ENCODE measurements around the gene PLLP. TPM values are rescaled to one million over a fixed set of nuclear protein-coding genes. Genes with fewer than 3 reads are reported as not detected.
"Not testable (repeated sequence)": the region's sequence is repeated elsewhere in the genome, so short reads cannot be mapped to it uniquely, and the experiment has no call there.

PLLP gene
- total and polyA plus RNA-seq, 12 donors, result 1.0 to 10.0 (median 2.7) TPM

DNA sequence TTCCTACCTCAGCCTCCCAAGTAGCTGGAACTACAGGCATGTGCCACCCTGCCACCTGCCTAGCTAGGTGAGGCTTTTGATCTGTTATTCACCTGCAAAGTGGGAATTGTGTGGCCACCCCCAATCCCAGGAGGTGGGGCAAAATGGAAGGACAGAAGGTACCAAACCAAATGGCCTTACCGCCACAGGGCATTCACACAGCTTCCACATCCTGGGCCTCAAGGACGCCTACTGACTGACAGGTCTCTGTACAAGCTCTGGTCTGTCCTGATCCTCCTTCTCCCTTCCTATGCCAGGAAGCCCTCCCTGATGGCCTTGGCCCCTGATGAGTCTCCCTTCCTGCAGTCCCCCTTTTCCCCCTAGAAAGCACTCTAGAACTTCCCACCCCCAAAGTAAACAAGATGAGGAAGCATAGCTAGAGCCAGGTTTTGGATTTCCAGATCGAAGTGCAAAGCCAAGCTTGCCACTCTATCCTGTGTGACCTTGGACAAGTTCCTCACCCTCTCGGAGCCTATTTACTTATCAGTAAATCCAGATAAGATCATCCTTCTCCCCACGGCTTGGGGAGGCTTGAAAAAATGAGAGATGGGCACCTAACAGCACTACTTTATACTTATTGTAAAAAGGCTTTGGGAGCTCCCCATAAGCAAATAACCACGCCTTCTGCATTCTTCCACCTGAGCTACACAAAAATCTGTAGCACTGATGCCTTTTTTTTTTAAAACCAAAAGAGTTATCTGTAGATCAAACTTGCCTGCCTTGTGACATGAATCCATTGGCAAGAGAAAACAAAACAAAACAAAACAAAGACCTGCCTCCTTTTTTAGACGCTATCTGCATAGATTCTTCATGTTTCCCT is 4.5 kb downstream of the PLLP start:
- Histone ChIP-seq H3K4me1 (replicated peaks in 1 of 2) (peaks cover 16 to 22% of the 10 kb centered on the region in 2 donors), H3K27me3 (no peaks in the 10 kb centered on the region), H3K4me3 (no peak overlapping the region), H3K36me3 (replicated peaks in 1 of 2) (no peaks in the 10 kb centered on the region), H3K9me3 (replicated peaks in 1 of 3) (no peaks in the 10 kb centered on the region), H3K27ac (no peak overlapping the region)
- DNase-seq, result no peak
- WGBS, 4 donors, result 39 to 51% (median 42%) methylated on average over 6 to 7 of the region's 7 CpGs
- no peak for TF ChIP-seq POLR2A (IDR thresholded peaks at IDR 0.05)
- TF ChIP-seq, protein P1, sequence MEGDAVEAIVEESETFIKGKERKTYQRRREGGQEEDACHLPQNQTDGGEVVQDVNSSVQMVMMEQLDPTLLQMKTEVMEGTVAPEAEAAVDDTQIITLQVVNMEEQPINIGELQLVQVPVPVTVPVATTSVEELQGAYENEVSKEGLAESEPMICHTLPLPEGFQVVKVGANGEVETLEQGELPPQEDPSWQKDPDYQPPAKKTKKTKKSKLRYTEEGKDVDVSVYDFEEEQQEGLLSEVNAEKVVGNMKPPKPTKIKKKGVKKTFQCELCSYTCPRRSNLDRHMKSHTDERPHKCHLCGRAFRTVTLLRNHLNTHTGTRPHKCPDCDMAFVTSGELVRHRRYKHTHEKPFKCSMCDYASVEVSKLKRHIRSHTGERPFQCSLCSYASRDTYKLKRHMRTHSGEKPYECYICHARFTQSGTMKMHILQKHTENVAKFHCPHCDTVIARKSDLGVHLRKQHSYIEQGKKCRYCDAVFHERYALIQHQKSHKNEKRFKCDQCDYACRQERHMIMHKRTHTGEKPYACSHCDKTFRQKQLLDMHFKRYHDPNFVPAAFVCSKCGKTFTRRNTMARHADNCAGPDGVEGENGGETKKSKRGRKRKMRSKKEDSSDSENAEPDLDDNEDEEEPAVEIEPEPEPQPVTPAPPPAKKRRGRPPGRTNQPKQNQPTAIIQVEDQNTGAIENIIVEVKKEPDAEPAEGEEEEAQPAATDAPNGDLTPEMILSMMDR (IDR thresholded peaks at IDR 0.05), result no peak
- intact Hi-C loops (cut with DNase I), result loop anchor here in 1 of 2 donors (10.0 kb wide), 1 partner anchor 185 kb away; the partner anchor contains the start of gene CPNE2

DNA sequence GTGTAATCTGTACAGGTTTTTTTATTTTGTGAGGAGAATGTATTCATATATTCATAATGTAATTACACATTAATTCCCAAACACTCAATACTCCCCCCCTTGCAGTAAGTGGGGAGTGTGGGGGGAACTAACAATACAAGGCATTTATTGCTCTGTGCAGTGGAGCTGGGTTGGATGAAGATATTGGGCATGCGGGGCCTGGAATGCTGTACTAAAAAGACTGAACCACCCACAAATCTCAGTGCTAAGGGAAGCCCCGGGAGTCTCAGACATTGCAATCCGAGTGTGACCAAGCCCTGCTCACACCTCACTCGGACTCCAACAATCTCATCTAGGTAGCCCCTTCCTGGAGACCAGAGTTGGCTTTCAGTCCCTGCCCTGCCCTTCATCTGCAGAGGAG is 6.0 kb downstream of the PLLP start:
- DNase-seq, result no peak
- H3K36me3 ChIP-seq (replicated peaks in 1 of 2), result no peaks in the 10 kb centered on the region
- WGBS, 4 donors, result 72 to 93% (median 80%) methylated on average over 1 to 4 of the region's 4 CpGs
- no peak overlapping the region for H3K4me3 ChIP-seq
- intact Hi-C loops (cut with DNase I), result no loop called here
- no peaks in the 10 kb centered on the region for H3K27me3 ChIP-seq
- no peak overlapping the region for H3K27ac ChIP-seq
- H3K9me3 ChIP-seq (replicated peaks in 1 of 3), result no peaks in the 10 kb centered on the region
- H3K4me1 ChIP-seq (replicated peaks in 1 of 2), result peaks cover 4 to 11% of the 10 kb centered on the region in 2 donors
- TF ChIP-seq POLR2A (IDR thresholded peaks at IDR 0.05), result no peak
- TF ChIP-seq, protein P1 (IDR thresholded peaks at IDR 0.05), result no peak

DNA sequence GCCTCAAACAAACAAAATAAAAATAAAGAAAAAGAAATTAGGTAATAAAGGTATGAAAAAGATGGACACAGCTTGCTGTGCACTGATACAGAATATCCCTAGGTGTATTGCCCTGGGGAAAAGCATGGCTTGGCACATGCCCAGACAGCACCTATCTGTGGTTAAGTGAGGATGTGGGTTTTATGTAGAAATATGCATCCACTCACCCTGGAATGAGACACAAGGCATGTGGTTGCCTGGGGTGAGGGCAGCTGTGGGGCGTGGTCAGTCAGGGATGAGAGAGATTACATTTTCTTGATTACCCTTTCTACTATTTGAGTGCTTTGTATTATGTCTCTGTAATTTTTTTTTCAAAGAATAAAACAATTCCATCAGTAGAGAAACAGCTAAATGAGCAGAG is 6.9 kb downstream of the PLLP start:
- H3K27ac ChIP-seq, result no peak overlapping the region
- no peaks in the 10 kb centered on the region for H3K27me3 ChIP-seq
- no peak for DNase-seq
- peaks cover 4 to 11% of the 10 kb centered on the region in 2 donors for H3K4me1 ChIP-seq (replicated peaks in 1 of 2)
- no peaks in the 10 kb centered on the region for H3K9me3 ChIP-seq (replicated peaks in 1 of 3)
- TF ChIP-seq, protein P1 (IDR thresholded peaks at IDR 0.05), result no peak
- TF ChIP-seq POLR2A (IDR thresholded peaks at IDR 0.05), result no peak
- 62 to 78% (median 69%) methylated on average over 1 of the region's 1 CpG for WGBS, 4 donors
- no peak overlapping the region for H3K4me3 ChIP-seq
- H3K36me3 ChIP-seq (replicated peaks in 1 of 2), result no peaks in the 10 kb centered on the region
- intact Hi-C loops (cut with DNase I), result no loop called here

DNA sequence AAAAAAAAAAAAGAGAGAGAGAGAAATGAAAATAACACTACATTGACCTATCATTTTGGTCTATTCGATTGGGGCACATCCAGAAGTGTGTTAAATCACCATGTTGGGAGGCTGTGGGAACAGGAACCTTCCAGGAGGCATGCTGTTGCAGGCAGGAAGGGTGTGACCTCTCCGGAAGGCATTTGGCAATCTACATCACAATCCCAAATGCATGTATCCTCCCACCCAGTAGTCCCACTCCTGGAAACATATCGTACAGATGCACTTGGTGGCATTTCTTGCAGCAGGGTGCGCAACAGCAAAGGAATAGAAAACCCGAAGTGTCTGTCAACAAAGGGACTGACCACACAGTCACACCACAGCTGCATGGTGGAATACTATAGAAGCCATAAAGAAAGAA is 7.9 kb downstream of the PLLP start:
- Histone ChIP-seq H3K4me1 (replicated peaks in 1 of 2) (peaks cover 4 to 11% of the 10 kb centered on the region in 2 donors), H3K36me3 (replicated peaks in 1 of 2) (no peaks in the 10 kb centered on the region), H3K9me3 (replicated peaks in 1 of 3) (no peaks in the 10 kb centered on the region), H3K27me3 (no peaks in the 10 kb centered on the region), H3K4me3 (no peak overlapping the region), H3K27ac (no peak overlapping the region)
- TF ChIP-seq, protein P1 (IDR thresholded peaks at IDR 0.05), result no peak
- WGBS, 4 donors, result 54 to 65% (median 60%) methylated on average over 5 of the region's 5 CpGs
- no peak for DNase-seq
- intact Hi-C loops (cut with DNase I), result no loop called here

DNA sequence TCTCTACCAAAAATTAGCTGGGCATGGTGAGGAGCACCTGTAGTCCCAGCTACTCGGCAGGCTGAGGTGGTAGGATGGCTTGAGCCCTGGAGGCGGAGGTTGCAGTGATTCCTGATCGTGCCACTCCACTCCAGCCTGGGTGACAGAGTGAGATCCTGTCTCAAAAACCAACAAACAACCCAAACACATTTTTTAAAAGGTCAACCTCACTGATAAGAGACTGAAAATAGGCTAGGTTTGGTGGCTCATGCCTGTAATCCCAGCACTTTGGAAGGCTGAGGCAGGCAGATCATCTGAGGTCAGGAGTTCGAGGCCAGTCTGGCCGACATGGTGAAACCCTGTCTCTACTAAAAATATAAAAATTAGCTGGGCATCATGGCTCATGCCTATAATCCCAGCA is 8.5 kb downstream of the PLLP start:
- peaks cover 4 to 11% of the 10 kb centered on the region in 2 donors for H3K4me1 ChIP-seq (replicated peaks in 1 of 2)
- H3K27me3 ChIP-seq; H3K4me3 ChIP-seq; H3K9me3 ChIP-seq (replicated peaks in 1 of 3); H3K27ac ChIP-seq; intact Hi-C loops (cut with DNase I); DNase-seq; H3K36me3 ChIP-seq (replicated peaks in 1 of 2): not testable (repeated sequence)
- 61 to 70% (median 63%) methylated on average over 4 to 5 of the region's 5 CpGs for WGBS, 4 donors
